ENCODE data around the gene COLGALT1.

DNA sequence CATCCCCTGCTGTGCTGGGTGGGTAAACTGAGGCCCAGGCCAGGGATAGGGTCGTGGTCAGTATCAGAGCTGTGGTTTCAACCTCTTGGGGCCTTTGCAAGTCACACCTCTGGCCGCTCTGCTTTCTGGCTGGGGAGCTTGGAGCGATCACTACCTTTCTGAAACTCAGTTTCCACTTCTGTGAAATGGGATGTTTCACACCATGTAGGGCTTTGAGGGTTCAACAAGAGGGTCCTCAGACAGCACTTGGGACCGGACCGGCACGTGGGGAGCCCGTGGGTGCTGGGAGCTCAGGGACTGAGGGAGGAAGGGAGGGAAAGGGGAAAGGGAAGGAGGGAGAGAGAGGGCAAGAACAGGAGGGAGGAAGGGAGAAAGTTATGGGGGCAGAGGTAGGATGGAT lies 22.9 kb upstream of the COLGALT1 start:
- TF ChIP-seq POLR2AphosphoS5 (IDR thresholded peaks at IDR 0.05) (no peak), EP300 (IDR thresholded peaks at IDR 0.05; ENCODE audit: low read depth) (no peak), POLR2A (IDR thresholded peaks at IDR 0.05) (no peak)
- TF ChIP-seq, protein P1, sequence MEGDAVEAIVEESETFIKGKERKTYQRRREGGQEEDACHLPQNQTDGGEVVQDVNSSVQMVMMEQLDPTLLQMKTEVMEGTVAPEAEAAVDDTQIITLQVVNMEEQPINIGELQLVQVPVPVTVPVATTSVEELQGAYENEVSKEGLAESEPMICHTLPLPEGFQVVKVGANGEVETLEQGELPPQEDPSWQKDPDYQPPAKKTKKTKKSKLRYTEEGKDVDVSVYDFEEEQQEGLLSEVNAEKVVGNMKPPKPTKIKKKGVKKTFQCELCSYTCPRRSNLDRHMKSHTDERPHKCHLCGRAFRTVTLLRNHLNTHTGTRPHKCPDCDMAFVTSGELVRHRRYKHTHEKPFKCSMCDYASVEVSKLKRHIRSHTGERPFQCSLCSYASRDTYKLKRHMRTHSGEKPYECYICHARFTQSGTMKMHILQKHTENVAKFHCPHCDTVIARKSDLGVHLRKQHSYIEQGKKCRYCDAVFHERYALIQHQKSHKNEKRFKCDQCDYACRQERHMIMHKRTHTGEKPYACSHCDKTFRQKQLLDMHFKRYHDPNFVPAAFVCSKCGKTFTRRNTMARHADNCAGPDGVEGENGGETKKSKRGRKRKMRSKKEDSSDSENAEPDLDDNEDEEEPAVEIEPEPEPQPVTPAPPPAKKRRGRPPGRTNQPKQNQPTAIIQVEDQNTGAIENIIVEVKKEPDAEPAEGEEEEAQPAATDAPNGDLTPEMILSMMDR (IDR thresholded peaks at IDR 0.05) = no peak

All from transverse colon (tissue), 4 donors.